GM10266 (cell line): Measurements from ENCODE around the gene PSTPIP2.
A peak's percentile ranks its signal among the peaks of the same experiment; 100 is the strongest.
"Not testable (repeated sequence)": the region's sequence is repeated elsewhere in the genome, so short reads cannot be mapped to it uniquely, and the experiment has no call there.

ENCODE experiments used
- DNase-seq: peaks from one replicate; pipeline ENCODE4 v3.0.0; 2012; ENCODE audit errors: extremely low spot score
- TF ChIP-seq, protein P1 (sequence below): IDR thresholded peaks from 2 replicates; pipeline ENCODE4 v1.5.1; 2012; ENCODE audit warnings: mild to moderate bottlenecking, low read depth; ENCODE audit not compliant: control insufficient read depth, insufficient read depth; ENCODE audit errors: missing control alignments

Gene PSTPIP2

GRCh38 chr18:46097801-46098615 is 25.9 kb upstream of the PSTPIP2 start, which contains the start of gene ATP5F1A:
ATP5F1A (minus strand) TSS chr18:46098296; CDS start chr18:46098231, 65 bp downstream.
- DNase-seq = peak; percentile 87
- TF ChIP-seq, protein P1, sequence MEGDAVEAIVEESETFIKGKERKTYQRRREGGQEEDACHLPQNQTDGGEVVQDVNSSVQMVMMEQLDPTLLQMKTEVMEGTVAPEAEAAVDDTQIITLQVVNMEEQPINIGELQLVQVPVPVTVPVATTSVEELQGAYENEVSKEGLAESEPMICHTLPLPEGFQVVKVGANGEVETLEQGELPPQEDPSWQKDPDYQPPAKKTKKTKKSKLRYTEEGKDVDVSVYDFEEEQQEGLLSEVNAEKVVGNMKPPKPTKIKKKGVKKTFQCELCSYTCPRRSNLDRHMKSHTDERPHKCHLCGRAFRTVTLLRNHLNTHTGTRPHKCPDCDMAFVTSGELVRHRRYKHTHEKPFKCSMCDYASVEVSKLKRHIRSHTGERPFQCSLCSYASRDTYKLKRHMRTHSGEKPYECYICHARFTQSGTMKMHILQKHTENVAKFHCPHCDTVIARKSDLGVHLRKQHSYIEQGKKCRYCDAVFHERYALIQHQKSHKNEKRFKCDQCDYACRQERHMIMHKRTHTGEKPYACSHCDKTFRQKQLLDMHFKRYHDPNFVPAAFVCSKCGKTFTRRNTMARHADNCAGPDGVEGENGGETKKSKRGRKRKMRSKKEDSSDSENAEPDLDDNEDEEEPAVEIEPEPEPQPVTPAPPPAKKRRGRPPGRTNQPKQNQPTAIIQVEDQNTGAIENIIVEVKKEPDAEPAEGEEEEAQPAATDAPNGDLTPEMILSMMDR = peak; percentile 12

- no peak for DNase-seq
- TF ChIP-seq, protein P1 = no peak
Observed at GRCh38 chr18:46097431-46097800, 25.4 kb upstream of the PSTPIP2 start.

DNA sequence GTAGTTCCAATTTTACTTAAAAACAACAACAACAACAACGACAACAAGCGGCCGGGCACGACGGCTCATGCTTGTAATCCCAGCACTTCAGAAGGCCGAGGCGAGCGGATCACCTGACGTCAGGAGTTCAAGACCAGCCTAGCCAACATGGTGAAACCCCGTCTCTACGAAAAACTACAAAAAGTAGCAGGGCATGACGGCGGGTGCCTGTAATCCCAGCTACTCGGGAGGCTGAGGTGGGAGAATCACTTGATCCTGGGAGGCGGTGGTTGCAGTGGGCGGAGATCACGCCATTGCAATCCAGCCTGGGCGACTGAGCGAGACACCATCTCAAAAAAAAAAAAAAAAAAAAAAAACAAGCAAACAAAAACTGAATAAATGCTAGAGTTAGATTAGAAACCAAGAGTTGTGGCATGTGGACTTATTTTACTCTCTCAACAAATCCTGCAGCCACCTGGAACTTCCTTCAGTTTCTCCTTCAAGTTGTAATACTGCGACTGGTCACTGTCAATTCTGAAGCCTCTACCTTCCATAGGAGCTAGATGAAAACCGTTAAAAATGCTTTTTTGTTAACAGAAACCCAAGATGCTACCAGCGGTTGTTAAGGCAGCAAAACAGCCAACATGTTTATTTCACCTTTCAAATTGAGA is 24.7 kb upstream of the PSTPIP2 start:
- peak; percentile 22 for DNase-seq
- TF ChIP-seq, protein P1 = no peak

GRCh38 chr18:46095532-46095931 is 23.5 kb upstream of the PSTPIP2 start:
- no peak for DNase-seq
- TF ChIP-seq, protein P1 = no peak

DNA sequence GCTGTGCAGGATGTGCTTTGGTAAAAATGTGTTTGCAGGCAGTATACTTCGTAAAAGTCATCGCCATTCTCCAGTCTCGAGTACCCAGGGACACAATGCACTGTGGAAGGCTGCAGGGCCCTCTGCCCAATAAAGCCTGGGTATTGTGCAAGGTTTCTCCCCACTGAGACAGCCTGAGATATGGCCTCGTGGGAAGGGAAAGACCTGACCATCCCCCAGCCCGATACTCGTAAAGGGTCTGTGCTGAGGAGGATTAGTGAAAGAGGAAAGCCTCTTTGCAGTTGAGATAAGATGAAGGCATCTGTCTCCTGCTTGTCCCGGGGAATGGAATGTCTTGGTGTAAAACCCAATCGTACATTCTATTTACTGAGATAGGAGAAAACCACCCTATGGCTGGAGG is 16.4 kb upstream of the PSTPIP2 start:
- not testable (repeated sequence) for DNase-seq

- TF ChIP-seq, protein P1 = no peak
- no peak for DNase-seq
Observed at GRCh38 chr18:46084431-46084830, 12.4 kb upstream of the PSTPIP2 start.

DNA sequence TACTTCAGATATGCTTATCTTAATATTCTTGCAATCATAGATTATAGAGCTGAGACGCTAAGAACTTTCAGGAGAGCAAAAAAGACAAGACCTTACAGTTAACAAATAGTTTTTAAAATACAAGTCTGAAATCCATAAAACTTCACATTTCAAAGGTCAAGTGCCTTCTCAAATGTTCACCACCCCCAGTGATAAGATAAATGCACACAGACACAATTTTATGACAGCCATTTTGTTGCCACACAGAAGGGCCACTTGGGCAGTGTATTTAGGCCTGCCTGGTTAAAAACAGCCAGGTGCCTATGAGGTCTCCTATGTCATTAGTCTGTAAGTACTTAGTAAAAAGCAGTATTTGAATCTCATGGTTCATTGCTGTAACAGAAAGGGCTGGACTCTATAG is 8.1 kb upstream of the PSTPIP2 start:
- TF ChIP-seq, protein P1 = no peak
- DNase-seq = no peak

DNA sequence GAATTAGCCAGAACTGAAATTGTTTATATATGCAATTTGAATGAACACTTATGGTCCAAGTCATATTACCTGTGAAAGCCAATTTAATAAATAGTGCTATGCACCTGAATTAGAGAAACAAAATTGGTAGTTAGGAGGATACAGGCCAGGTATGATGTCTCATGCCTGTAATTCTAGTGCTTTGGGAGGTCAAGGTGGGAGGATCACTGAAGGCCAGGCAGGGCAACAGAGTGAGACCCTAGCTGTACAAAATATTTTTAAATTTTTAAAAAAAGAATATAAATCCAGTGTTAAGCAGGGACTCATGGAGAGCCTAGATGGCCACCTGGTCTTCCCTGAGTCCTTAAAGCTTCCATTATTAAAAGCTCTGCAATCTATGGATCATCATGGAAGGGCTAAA is 7.3 kb upstream of the PSTPIP2 start:
- no peak for DNase-seq
- TF ChIP-seq, protein P1 = no peak
